Right lobe of liver (tissue), 4 donors: ENCODE measurements around the gene KAT2A.

Experiments used
- POLR2A ChIP-seq: fragments of 450-650 bp; IDR thresholded peaks from one replicate; pipeline ENCODE4 v1.6.1; 2017; ENCODE audit warnings: antibody characterized with exemption, mild to moderate bottlenecking
- TF ChIP-seq, protein P1 (sequence below), 4 donors: fragments of 200-600 bp in 3 of 4; fragments of 450-650 bp in 1 of 4; IDR thresholded peaks; one replicate each; pipeline versions ENCODE4 v1.5.1 to v1.8.0; 2016 to 2022; ENCODE audit warnings: antibody characterized with exemption in 4 of 4, mild to moderate bottlenecking in 2 of 4
- donor health status: DM: no; HTN: no; CAD: no.
- donor health status: DM: no; HTN: no; CAD: no.
- donor health status: DM: no; HTN: yes; CAD: no.

DNA sequence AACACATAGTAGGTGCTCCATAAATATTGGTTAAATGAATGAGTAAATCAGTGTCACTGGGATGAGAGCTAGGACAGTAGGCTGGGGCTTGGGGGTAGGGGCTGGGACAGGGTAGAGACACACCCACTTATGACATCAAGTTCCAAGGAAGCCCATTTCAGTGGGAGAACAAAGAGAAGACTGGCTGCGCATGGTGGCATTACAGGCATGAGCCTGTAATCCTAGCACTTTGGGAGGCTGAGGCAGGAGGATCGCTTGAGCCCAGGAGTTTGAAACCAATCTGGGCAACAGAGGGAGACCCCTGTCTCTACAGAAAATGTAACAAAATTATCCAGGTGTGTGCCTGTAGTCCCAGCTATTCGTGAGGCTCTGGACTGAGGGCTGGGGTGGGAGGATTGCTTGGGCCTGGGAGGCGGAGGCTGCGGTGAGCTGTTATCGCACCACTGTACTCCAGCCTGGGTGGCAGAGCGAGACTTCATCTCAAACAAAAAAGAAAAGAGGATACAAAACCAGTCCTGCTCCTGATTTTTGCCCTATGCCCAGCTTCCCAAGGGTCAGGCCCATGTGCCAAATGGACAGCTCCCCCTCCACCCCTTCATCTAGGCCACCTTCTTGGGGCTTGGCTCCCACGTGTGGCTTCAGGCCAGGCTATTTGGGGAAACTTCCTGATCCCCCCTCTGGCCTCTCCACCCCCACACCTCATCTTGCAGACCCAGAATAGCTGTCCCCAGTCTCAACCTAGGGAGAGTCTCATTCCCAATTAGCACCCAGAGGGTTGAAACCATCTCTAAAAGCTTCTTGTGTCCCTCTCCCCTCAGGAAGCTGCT, 30.0 kb downstream of the KAT2A start:
- TF ChIP-seq, protein P1, sequence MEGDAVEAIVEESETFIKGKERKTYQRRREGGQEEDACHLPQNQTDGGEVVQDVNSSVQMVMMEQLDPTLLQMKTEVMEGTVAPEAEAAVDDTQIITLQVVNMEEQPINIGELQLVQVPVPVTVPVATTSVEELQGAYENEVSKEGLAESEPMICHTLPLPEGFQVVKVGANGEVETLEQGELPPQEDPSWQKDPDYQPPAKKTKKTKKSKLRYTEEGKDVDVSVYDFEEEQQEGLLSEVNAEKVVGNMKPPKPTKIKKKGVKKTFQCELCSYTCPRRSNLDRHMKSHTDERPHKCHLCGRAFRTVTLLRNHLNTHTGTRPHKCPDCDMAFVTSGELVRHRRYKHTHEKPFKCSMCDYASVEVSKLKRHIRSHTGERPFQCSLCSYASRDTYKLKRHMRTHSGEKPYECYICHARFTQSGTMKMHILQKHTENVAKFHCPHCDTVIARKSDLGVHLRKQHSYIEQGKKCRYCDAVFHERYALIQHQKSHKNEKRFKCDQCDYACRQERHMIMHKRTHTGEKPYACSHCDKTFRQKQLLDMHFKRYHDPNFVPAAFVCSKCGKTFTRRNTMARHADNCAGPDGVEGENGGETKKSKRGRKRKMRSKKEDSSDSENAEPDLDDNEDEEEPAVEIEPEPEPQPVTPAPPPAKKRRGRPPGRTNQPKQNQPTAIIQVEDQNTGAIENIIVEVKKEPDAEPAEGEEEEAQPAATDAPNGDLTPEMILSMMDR (IDR thresholded peaks at IDR 0.05) = no peak
- no peak for TF ChIP-seq POLR2A
